Calu3 (cell line): ENCODE results near the gene SIGLEC8. TPM values are rescaled to one million over a fixed set of nuclear protein-coding genes. Genes with fewer than 3 reads are reported as not detected.

Experiments
- BruUV-seq: library from RNA; stranded (reverse); fragments of 400-500 nt; replicated peaks from 2 replicates; lab custom pipeline; 2021; lab: Mats Ljungman, UMichigan
- CTCF ChIA-PET: fragments of 300-600 bp; sonication (Branson Sonifier 250); formaldehyde crosslinking; loops from one replicate; lab custom pipeline; 2022; ENCODE audit warnings: antibody characterized with exemption; lab: Charles Lee
- DNase-seq: peaks from one replicate; pipeline ENCODE4 v3.0.0; 2022
- H3K27ac Mint-ChIP-seq: one replicate; pipeline ENCODE4 v1.8.0; 2022; ENCODE audit warnings: mixed read lengths; ENCODE audit not compliant: unreplicated experiment
- H3K27me3 Mint-ChIP-seq: one replicate; pipeline ENCODE4 v1.8.0; 2022; ENCODE audit warnings: mixed read lengths; ENCODE audit not compliant: unreplicated experiment
- H3K36me3 Mint-ChIP-seq: one replicate; pipeline ENCODE4 v1.8.0; 2022; ENCODE audit warnings: mild to moderate bottlenecking, moderate library complexity, mixed read lengths; ENCODE audit not compliant: insufficient read depth, unreplicated experiment
- H3K4me1 Mint-ChIP-seq: one replicate; pipeline ENCODE4 v1.8.0; 2022; ENCODE audit warnings: mild to moderate bottlenecking, low read depth, mixed read lengths; ENCODE audit not compliant: unreplicated experiment
- H3K4me3 Mint-ChIP-seq: one replicate; pipeline ENCODE4 v1.8.0; 2022; ENCODE audit warnings: mild to moderate bottlenecking, low read depth, moderate library complexity, mixed read lengths; ENCODE audit not compliant: unreplicated experiment
- H3K9me3 Mint-ChIP-seq: one replicate; pipeline ENCODE4 v1.8.0; 2022; ENCODE audit warnings: low read depth, mixed read lengths; ENCODE audit not compliant: unreplicated experiment
- CTCF ChIP-seq: fragments of 200-600 bp; IDR thresholded peaks from one replicate; pipeline ENCODE4 v1.8.0; 2022; ENCODE audit warnings: antibody characterized with exemption; ENCODE audit not compliant: unreplicated experiment
- intact Hi-C: fragments of 100-400 bp; cut with micrococcal nuclease; formaldehyde crosslinking; loops from one replicate; pipeline ENCODE4 v1.10.0; 2022; ENCODE audit not compliant: unreplicated experiment
- total RNA-seq: library from RNA; stranded (reverse); gene quantifications from 2 replicates; pipeline ENCODE4 v1.2.3, GENCODE V29; 2022

SIGLEC8 gene
- total RNA-seq, 1 experiment from 2014 or later: not detected

- H3K9me3 Mint-ChIP-seq: no peaks in the 10 kb centered on the region
- peaks cover 24% of the 10 kb centered on the region for H3K4me1 Mint-ChIP-seq
- intact Hi-C loops: no loop called here
- no peaks in the 10 kb centered on the region for H3K36me3 Mint-ChIP-seq
- no peak for DNase-seq
- H3K27me3 Mint-ChIP-seq: peaks cover 99% of the 10 kb centered on the region
- H3K27ac Mint-ChIP-seq: no peak overlapping the region
- no TSS peak for BruUV-seq
- TF ChIP-seq CTCF: no peak
- no peak overlapping the region for H3K4me3 Mint-ChIP-seq
- CTCF ChIA-PET: interaction anchor here (0.5 to 1.5 kb wide), 3 partner anchors 21 to 216 kb away, joined by 3 to 8 read pairs (median 3); no protein-coding TSS in a partner anchor
Observed at GRCh38 chr19:51440846-51441409, 17.3 kb downstream of the SIGLEC8 start.

GRCh38 chr19:51440052-51440451 is 18.2 kb downstream of the SIGLEC8 start:
- DNase-seq: no peak
- Mint-ChIP-seq H3K27ac (no peak overlapping the region), H3K4me3 (no peak overlapping the region), H3K36me3 (no peaks in the 10 kb centered on the region), H3K27me3 (peaks cover 100% of the 10 kb centered on the region), H3K9me3 (no peaks in the 10 kb centered on the region), H3K4me1 (peaks cover 24% of the 10 kb centered on the region)
- intact Hi-C loops: no loop called here
- no TSS peak for BruUV-seq
- CTCF ChIA-PET: interaction anchor here (1.5 kb wide), 2 partner anchors 18 to 34 kb away, joined by 3 to 4 read pairs; no protein-coding TSS in a partner anchor
- TF ChIP-seq CTCF: no peak

GRCh38 chr19:51439021-51439465 is 19.2 kb downstream of the SIGLEC8 start:
- no peaks in the 10 kb centered on the region for H3K36me3 Mint-ChIP-seq
- no peak overlapping the region for H3K27ac Mint-ChIP-seq
- no peaks in the 10 kb centered on the region for H3K9me3 Mint-ChIP-seq
- BruUV-seq: no TSS peak
- TF ChIP-seq CTCF: peak; percentile 29
- H3K4me3 Mint-ChIP-seq: no peak overlapping the region
- peaks cover 96% of the 10 kb centered on the region for H3K27me3 Mint-ChIP-seq
- intact Hi-C loops: no loop called here
- CTCF ChIA-PET: interaction anchor here (0.6 to 1.5 kb wide), 4 partner anchors 9 to 100 kb away, joined by 3 to 4 read pairs (median 3); partner anchors contain the start of gene VSIG10L
- H3K4me1 Mint-ChIP-seq: peaks cover 24% of the 10 kb centered on the region
- DNase-seq: peak; percentile 32

- Mint-ChIP-seq H3K27ac (no peak overlapping the region), H3K36me3 (no peaks in the 10 kb centered on the region), H3K27me3 (peaks cover 86% of the 10 kb centered on the region), H3K4me1 (no peaks in the 10 kb centered on the region), H3K4me3 (no peak overlapping the region), H3K9me3 (no peaks in the 10 kb centered on the region)
- no peak for TF ChIP-seq CTCF
- BruUV-seq: no TSS peak
- no peak for DNase-seq
- CTCF ChIA-PET: no interaction called here
- intact Hi-C loops: no loop called here
Observed at GRCh38 chr19:51434456-51434855, 23.8 kb downstream of the SIGLEC8 start.
